Measurements from ENCODE around the gene OGG1. TPM values are rescaled to one million over a fixed set of nuclear protein-coding genes. Genes with fewer than 3 reads are reported as not detected.

The OGG1 gene
- total RNA-seq, 4 donors from 2014 or later = 51.2 to 163 (median 74.1) TPM

GRCh38 chr3:9715136-9715535 is 34.6 kb upstream of the OGG1 start:
- no peaks in the 10 kb centered on the region for H3K27me3 ChIP-seq
- no peak for DNase-seq
- H3K9me3 ChIP-seq = no peaks in the 10 kb centered on the region
- no peaks in the 10 kb centered on the region for H3K36me3 ChIP-seq
- no peak overlapping the region for H3K27ac ChIP-seq
- H3K4me3 ChIP-seq = no peak overlapping the region
- TF ChIP-seq CTCF (IDR thresholded peaks at IDR 0.05) (no peak), POLR2A (IDR thresholded peaks at IDR 0.05) (no peak)
- H3K4me1 ChIP-seq = peaks cover 0 to 13% (median 0%) of the 10 kb centered on the region in 4 donors

- no peak for TF ChIP-seq POLR2A (IDR thresholded peaks at IDR 0.05)
- TF ChIP-seq CTCF (IDR thresholded peaks at IDR 0.05) = peak in 4 of 6 experiments; percentile 53 to 95 (median 88)
- Histone ChIP-seq H3K27me3 (no peaks in the 10 kb centered on the region), H3K27ac (no peak overlapping the region), H3K36me3 (no peaks in the 10 kb centered on the region), H3K4me1 (peaks cover 0 to 13% (median 0%) of the 10 kb centered on the region in 4 donors), H3K4me3 (no peak overlapping the region), H3K9me3 (no peaks in the 10 kb centered on the region)
- DNase-seq = peak; percentile 28 to 90 (median 68)
Observed at GRCh38 chr3:9715764-9716437, 33.9 kb upstream of the OGG1 start.

GRCh38 chr3:9716801-9717555 is 32.8 kb upstream of the OGG1 start:
- no peak for DNase-seq

GRCh38 chr3:9717563-9717962 is 32.2 kb upstream of the OGG1 start:
- TF ChIP-seq POLR2A (IDR thresholded peaks at IDR 0.05) = no peak
- no peak for TF ChIP-seq CTCF (IDR thresholded peaks at IDR 0.05)

More at GRCh38 chr3:9716801-9717555, 32.8 kb upstream of the OGG1 start:
- H3K4me1 ChIP-seq = peaks cover 0 to 13% (median 0%) of the 10 kb centered on the region in 4 donors
- TF ChIP-seq POLR2A (IDR thresholded peaks at IDR 0.05) (no peak), CTCF (IDR thresholded peaks at IDR 0.05) (no peak)
- H3K4me3 ChIP-seq = no peak overlapping the region
- H3K27me3 ChIP-seq = no peaks in the 10 kb centered on the region
- H3K36me3 ChIP-seq = no peaks in the 10 kb centered on the region
- no peaks in the 10 kb centered on the region for H3K9me3 ChIP-seq
- no peak overlapping the region for H3K27ac ChIP-seq

GRCh38 chr3:9718118-9718517 is 31.6 kb upstream of the OGG1 start:
- DNase-seq = no peak
- H3K9me3 ChIP-seq = no peaks in the 10 kb centered on the region
- H3K27ac ChIP-seq = no peak overlapping the region
- TF ChIP-seq CTCF (IDR thresholded peaks at IDR 0.05) (no peak), POLR2A (IDR thresholded peaks at IDR 0.05) (no peak)
- no peaks in the 10 kb centered on the region for H3K27me3 ChIP-seq
- H3K4me1 ChIP-seq = peaks cover 0 to 13% (median 0%) of the 10 kb centered on the region in 4 donors
- H3K4me3 ChIP-seq = no peak overlapping the region
- H3K36me3 ChIP-seq = no peaks in the 10 kb centered on the region

More at GRCh38 chr3:9717563-9717962, 32.2 kb upstream of the OGG1 start:
- Histone ChIP-seq H3K27ac (no peak overlapping the region), H3K4me3 (no peak overlapping the region), H3K36me3 (no peaks in the 10 kb centered on the region), H3K9me3 (no peaks in the 10 kb centered on the region), H3K27me3 (no peaks in the 10 kb centered on the region), H3K4me1 (peaks cover 0 to 13% (median 0%) of the 10 kb centered on the region in 4 donors)
- no peak for DNase-seq
